ENCODE results near the gene GATAD2A.
"Not testable (repeated sequence)": the region's sequence is repeated elsewhere in the genome, so short reads cannot be mapped to it uniquely, and the experiment has no call there.

Gene GATAD2A

DNA sequence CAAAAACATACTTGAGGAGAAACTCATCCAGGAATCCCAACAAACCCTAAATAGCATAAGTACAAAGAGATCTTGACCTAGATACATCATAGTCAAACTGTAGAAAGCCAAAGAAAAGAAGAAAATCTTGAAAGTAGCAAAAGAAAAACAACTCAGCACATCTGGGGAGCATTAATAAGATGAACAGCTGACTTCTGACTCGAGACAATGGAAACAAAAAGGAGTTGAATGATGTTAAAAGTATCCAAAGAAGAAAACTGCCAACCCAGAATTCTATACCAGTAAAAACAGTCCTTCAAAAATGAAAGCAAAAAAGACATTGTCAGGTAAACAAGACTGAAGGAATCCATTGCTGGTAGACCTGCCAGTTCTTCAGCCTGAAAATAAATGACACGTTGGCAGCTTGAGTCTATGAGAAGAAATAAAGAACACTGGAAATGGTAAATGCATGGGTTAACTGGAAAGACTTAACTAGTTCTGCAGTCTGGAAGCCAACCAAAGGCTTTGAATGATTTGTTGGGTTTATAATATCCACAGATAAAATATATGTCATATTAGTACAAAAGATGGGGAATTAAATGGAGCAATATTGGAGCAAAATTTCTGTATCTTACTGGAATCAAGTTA, 63.1 kb downstream of the GATAD2A start:
- CTCF ChIA-PET, result no interaction called here
- DNase-seq (ENCODE audit: low spot score), result no peak

DNA sequence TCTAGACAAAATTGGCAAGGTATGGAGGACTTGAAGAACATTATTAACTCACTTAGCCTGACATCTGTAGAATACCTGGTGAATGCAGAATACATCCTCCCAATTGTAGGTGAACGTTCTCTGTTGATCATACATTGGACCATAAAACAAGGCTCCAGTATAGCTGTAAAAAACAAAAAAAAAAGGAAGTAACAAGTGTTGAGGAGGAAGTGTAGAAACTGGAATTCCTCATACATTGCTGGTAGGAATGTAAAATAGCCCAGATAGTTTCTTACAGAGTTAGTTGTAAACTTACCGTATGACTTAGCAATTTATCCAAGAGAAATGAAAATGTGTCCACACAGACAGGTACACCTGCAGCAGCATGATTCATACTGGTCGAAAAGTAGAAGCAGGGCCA, 65.1 kb downstream of the GATAD2A start:
- no peak for DNase-seq (ENCODE audit: low spot score)
- ChIA-PET POLR2A (ENCODE audit: low non-redundant PET) (no interaction called here), CTCF (no interaction called here)
- TF ChIP-seq, protein P1, sequence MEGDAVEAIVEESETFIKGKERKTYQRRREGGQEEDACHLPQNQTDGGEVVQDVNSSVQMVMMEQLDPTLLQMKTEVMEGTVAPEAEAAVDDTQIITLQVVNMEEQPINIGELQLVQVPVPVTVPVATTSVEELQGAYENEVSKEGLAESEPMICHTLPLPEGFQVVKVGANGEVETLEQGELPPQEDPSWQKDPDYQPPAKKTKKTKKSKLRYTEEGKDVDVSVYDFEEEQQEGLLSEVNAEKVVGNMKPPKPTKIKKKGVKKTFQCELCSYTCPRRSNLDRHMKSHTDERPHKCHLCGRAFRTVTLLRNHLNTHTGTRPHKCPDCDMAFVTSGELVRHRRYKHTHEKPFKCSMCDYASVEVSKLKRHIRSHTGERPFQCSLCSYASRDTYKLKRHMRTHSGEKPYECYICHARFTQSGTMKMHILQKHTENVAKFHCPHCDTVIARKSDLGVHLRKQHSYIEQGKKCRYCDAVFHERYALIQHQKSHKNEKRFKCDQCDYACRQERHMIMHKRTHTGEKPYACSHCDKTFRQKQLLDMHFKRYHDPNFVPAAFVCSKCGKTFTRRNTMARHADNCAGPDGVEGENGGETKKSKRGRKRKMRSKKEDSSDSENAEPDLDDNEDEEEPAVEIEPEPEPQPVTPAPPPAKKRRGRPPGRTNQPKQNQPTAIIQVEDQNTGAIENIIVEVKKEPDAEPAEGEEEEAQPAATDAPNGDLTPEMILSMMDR (conservative IDR thresholded peaks at IDR 0.05; ENCODE audit: low read depth), result no peak
- H3K27ac ChIP-seq, result no peak overlapping the region

More for the DNA sequence above, 63.1 kb downstream of the GATAD2A start:
- no peak overlapping the region for H3K27ac ChIP-seq
- POLR2A ChIA-PET (ENCODE audit: low non-redundant PET), result no interaction called here
- TF ChIP-seq, protein P1 (conservative IDR thresholded peaks at IDR 0.05; ENCODE audit: low read depth), result no peak

DNA sequence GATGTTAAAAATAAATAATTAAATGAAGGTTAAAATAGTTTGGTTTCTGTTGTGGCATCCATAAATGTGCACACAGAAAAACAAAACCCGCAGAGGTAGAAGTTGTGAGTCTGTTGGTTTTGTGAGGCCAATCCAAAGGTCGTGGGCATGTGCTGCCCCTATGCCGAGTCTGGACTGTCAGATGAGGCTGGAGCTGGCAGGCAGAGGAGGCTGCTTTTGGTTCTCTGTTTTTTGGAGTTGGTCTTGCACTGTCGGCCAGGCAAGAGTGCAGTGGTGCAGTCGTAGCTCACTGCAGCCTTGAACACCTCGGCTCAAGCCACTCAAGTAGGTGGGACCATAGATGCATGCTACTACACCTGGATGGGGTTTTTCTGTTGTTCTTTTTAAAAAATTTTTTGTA, 66.2 kb downstream of the GATAD2A start:
- TF ChIP-seq, protein P1 (conservative IDR thresholded peaks at IDR 0.05; ENCODE audit: low read depth), result no peak
- ChIA-PET CTCF (no interaction called here), POLR2A (ENCODE audit: low non-redundant PET) (no interaction called here)
- no peak overlapping the region for H3K27ac ChIP-seq
- no peak for DNase-seq (ENCODE audit: low spot score)

DNA sequence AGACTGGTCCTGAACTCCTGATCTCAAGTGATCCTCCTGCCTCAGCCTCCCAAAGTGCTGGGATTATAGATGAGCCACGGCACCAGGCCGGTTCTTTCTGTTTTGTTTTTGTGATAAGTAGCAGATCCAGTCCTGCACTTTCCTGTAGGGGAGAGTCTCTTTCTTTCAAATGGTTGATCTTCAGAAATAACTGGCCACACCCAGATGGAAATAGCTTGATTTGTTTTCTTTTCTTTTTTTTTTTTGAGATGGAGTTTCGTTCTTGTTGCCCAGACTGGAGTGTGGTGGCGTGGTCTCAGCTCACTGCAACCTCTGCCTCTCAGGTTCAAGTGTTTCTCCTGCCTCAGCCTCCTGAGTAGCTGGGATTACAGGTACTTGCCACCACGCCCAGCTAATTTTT, 66.6 kb downstream of the GATAD2A start:
- H3K27ac ChIP-seq; POLR2A ChIA-PET (ENCODE audit: low non-redundant PET); CTCF ChIA-PET; DNase-seq (ENCODE audit: low spot score): not testable (repeated sequence)

DNA sequence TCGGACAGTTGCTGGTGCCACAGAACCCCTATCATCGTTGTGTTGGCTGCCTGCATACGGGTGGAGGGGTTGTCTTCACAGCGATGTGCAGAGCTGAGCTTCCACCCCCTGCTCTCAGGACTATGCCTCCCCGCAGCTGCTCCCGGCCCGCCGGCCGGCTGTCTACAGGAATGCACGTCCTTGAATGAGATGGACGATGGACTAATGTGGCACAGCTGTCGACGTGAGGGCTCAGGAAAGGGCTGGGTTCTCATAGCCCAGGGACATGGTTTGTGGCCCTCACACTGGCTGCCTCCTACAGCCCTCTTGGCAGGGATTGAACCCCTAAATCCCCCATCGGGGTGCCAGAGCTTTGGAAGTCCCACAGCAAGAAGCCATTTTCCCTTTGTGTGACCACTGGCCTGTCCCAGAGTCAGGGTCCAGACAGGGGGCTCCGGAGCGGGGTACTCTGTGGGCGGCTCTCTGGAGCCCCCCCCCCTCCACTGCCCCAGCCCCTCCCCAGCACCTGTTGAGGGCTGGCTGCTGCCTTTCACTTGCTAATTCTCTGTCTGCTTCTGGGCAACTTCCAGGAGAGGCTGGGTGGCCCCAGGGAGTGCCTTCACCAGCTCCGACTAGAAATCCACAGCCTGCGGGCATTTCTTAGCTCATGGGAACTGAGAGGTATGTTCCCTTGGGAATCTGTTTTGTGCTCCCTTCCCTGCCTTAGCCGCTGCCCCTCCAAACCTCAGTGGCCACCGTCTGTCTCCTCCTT, 69.7 kb downstream of the GATAD2A start:
- ChIA-PET POLR2A (ENCODE audit: low non-redundant PET) (no interaction called here), CTCF (interaction anchor here (1.0 to 1.1 kb wide), 2 partner anchors 14 to 16 kb away, joined by 3 read pairs; no protein-coding TSS in a partner anchor)
- TF ChIP-seq, protein P1 (conservative IDR thresholded peaks at IDR 0.05; ENCODE audit: low read depth), result no peak
- no peak for DNase-seq (ENCODE audit: low spot score)
- H3K27ac ChIP-seq, result peak overlapping the region; percentile 30

DNA sequence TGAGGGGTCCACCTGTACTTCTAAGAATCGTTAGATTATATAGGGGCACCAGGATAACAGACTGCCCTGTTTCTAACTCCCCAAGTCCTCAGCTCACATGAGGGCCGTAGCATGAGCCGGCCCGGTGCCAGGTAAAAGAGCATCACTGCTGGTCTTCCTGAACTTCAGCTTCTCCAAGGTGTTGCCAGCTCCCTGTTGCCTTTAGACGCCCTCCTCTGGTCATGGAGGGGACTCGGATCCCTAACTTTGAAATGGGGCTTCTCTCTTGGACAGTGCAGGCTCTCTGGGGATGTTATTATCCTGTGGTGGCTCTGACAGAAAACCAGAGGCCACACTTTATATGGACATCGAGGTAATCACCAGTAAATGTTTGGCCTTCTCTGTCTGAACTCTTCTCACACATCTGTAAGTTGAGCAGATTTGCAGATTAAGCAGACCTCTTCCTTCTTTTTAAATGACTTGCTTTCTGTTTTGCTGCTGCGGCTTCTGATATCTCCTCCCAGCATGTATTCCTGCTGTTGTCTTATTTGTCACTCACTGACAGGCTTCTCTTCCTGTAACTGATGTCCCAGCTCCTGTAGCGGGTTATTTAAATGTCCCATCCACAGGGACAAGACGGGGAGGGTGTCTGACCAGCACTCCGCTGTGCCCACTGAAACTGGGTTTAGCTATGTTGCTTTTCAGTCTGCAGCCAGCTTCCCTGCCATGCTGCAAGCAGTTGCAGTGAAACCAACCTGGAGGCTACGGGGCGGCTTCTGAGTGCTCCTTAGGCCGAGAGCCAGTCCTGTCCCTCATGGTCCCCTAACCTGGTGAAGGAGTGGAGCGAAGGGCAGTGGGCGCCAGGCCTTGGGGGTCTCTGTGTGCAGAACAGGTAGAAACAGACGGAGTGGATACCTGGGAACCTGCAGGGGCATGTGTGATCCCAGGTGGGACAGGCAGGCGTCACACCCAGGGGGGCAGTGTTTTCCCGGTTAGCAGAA, 70.7 kb downstream of the GATAD2A start:
- peak overlapping the region; percentile 52 for H3K27ac ChIP-seq
- no peak for DNase-seq (ENCODE audit: low spot score)
- ChIA-PET POLR2A (ENCODE audit: low non-redundant PET) (no interaction called here), CTCF (interaction anchor here (0.6 to 1.1 kb wide), 3 partner anchors 14 to 15 kb away, joined by 3 to 4 read pairs (median 3); no protein-coding TSS in a partner anchor)
- TF ChIP-seq, protein P1 (conservative IDR thresholded peaks at IDR 0.05; ENCODE audit: low read depth), result no peak
